ENCODE results near the gene LARP6. TPM values are rescaled to one million over a fixed set of nuclear protein-coding genes. Genes with fewer than 3 reads are reported as not detected.

The LARP6 gene
- total RNA-seq, 1 experiment from 2014 or later, result 66.3 TPM

GRCh38 chr15:70802629-70803028 lies 51.3 kb downstream of the LARP6 start:
- Histone ChIP-seq H3K4me1 (ENCODE audit: control insufficient read depth, insufficient read depth, low read length) (peaks cover 37% of the 10 kb centered on the region), H3K27ac (ENCODE audit: low read length) (peak overlapping the region; percentile 82), H3K27me3 (ENCODE audit: control insufficient read depth, insufficient read depth, low read length) (no peaks in the 10 kb centered on the region), H3K4me3 (ENCODE audit: low read depth in 2 of 2, low read length in 2 of 2) (no peak overlapping the region), H3K9me3 (ENCODE audit: control insufficient read depth, insufficient read depth, low read depth, low read length) (peaks cover 3% of the 10 kb centered on the region; the same call in 1 of the 2 replicates), H3K36me3 (ENCODE audit: control insufficient read depth, insufficient read depth, low read length) (no peaks in the 10 kb centered on the region)
- in situ Hi-C loops (cut with HindIII; ENCODE audit: low pct_unique_long_range_greater_than_20kb, low sequenced_read_pairs), result no loop called here
- BruUV-seq (replicated peaks), result no TSS peak
- intact Hi-C loops (cut with micrococcal nuclease; ENCODE audit: unreplicated experiment), result no loop called here
- DNase-seq (ENCODE audit: low read depth, low spot score) (no peak), ATAC-seq (peak; percentile 35; the same call in 1 of the 2 replicates)
- ChIA-PET CTCF (no interaction called here), POLR2A (no interaction called here)
- no peak for TF ChIP-seq REST (IDR thresholded peaks at IDR 0.05; ENCODE audit: insufficient read depth in 1 of 2, low read depth in 2 of 2, low read length in 1 of 2)
- no peak for TF ChIP-seq TCF7L2 (IDR thresholded peaks at IDR 0.05; ENCODE audit: low read depth, low read length)

GRCh38 chr15:70801109-70801508 lies 52.8 kb downstream of the LARP6 start:
- Histone ChIP-seq H3K27me3 (ENCODE audit: control insufficient read depth, insufficient read depth, low read length) (no peaks in the 10 kb centered on the region), H3K9me3 (ENCODE audit: control insufficient read depth, insufficient read depth, low read depth, low read length) (peaks cover 3% of the 10 kb centered on the region; the same call in 1 of the 2 replicates), H3K36me3 (ENCODE audit: control insufficient read depth, insufficient read depth, low read length) (no peaks in the 10 kb centered on the region), H3K27ac (ENCODE audit: low read length) (peak overlapping the region; percentile 100), H3K4me3 (ENCODE audit: low read depth in 2 of 2, low read length in 2 of 2) (no peak overlapping the region), H3K4me1 (ENCODE audit: control insufficient read depth, insufficient read depth, low read length) (peaks cover 37% of the 10 kb centered on the region)
- no TSS peak for BruUV-seq (replicated peaks)
- ATAC-seq, result no peak
- in situ Hi-C loops (cut with HindIII; ENCODE audit: low pct_unique_long_range_greater_than_20kb, low sequenced_read_pairs), result no loop called here
- TF ChIP-seq POLR2AphosphoS5 (IDR thresholded peaks at IDR 0.05; ENCODE audit: low read depth, low read length) (no peak), CTCF (IDR thresholded peaks at IDR 0.05) (no peak), SIN3A (IDR thresholded peaks at IDR 0.05; ENCODE audit: borderline replicate concordance, insufficient read depth, low read depth, low read length) (no peak), REST (IDR thresholded peaks at IDR 0.05; ENCODE audit: insufficient read depth in 1 of 2, low read depth in 2 of 2, low read length in 1 of 2) (no peak), TCF7L2 (IDR thresholded peaks at IDR 0.05; ENCODE audit: low read depth, low read length) (no peak)
- intact Hi-C loops (cut with micrococcal nuclease; ENCODE audit: unreplicated experiment), result no loop called here
- ChIA-PET CTCF (no interaction called here), POLR2A (interaction anchor here (0.6 kb wide), 1 partner anchor 39 kb away, joined by 3 read pairs; no protein-coding TSS in a partner anchor)
- no peak for DNase-seq (ENCODE audit: low read depth, low spot score)
